EL (cell line): ENCODE measurements around the gene DDC.
"Not testable (repeated sequence)": the region's sequence is repeated elsewhere in the genome, so short reads cannot be mapped to it uniquely, and the experiment has no call there.

ENCODE experiments used
- DNase-seq: peaks from one replicate; pipeline ENCODE4 v3.0.0-alpha.2; 2016

DDC gene

GRCh38 chr7:50553973-50554372 is 11.2 kb downstream of the DDC start:
- no peak for DNase-seq

DNA sequence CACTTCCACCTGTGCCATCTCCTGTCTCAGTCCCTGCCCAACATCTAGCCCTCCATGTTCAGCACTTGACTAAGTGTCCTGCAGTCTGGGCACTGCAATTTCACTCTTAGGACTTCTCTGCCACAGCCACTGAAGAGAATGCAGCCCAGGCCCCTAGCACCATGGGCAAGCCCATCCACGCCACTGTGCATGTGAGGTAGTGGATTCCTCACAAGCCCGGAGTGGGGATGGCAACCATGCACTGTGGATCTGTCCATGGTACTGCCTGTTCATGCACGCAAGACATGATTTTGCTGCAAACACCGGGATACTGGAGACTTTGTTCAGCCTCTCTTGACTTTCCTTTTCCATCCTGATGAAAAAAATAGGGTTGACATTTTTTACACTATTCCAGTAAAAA is 12.3 kb downstream of the DDC start:
- peak; percentile 20 for DNase-seq

- DNase-seq: no peak
Measured at GRCh38 chr7:50552139-50552538, 13.1 kb downstream of the DDC start.

GRCh38 chr7:50545613-50546012 is 19.6 kb downstream of the DDC start:
- DNase-seq: not testable (repeated sequence)

DNA sequence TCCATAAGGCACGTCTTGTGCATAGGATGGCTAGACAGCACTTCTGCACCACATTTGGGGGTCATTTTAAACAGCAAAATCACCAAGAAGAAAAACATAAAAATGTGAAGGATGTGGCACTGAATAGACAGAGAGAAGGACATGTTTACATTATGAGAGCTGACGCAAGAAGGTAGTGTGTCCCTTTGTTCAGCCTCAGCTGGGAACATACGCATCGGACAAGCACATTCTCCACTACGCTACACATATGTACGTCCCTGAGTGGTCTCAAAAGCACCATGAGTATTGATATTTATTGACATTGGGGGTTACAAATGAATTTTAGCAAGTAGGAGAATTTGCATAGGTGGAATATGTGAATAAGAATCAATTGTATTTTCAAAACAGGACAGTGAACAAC is 20.2 kb downstream of the DDC start:
- DNase-seq: no peak

DNA sequence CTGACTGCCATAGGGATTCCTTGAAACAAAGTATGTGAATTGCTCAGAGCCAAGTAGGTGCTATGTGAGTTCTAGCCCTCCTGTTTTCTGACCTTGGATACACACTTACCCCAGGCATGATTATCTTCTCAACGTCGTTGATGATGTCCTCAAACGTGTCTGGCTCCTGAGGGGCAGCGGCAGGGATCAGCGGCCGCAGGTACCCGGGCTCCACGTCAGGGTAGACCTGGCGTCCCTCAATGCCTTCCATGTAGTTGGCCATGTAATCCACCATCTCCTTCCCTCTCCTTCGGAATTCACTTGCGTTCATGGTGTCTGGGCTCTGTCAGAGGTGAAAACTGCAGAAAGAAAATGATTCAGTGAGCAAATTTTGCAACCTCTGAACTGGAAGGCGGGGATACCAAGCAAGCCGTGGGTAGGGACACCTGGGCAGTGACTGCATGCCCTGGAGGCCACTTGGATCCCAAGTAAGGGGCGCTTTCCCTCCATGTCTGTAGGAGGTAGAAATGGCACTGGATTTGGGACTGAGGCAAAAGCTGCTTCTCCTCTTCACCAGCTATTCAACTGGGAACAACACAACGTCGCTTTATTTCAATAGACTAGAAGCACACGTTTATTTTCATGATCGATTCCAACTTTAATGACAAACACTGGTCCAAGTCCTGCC is 21.3 kb downstream of the DDC start:
- no peak for DNase-seq

GRCh38 chr7:50542132-50542531 is 23.1 kb downstream of the DDC start:
- DNase-seq: no peak

DNA sequence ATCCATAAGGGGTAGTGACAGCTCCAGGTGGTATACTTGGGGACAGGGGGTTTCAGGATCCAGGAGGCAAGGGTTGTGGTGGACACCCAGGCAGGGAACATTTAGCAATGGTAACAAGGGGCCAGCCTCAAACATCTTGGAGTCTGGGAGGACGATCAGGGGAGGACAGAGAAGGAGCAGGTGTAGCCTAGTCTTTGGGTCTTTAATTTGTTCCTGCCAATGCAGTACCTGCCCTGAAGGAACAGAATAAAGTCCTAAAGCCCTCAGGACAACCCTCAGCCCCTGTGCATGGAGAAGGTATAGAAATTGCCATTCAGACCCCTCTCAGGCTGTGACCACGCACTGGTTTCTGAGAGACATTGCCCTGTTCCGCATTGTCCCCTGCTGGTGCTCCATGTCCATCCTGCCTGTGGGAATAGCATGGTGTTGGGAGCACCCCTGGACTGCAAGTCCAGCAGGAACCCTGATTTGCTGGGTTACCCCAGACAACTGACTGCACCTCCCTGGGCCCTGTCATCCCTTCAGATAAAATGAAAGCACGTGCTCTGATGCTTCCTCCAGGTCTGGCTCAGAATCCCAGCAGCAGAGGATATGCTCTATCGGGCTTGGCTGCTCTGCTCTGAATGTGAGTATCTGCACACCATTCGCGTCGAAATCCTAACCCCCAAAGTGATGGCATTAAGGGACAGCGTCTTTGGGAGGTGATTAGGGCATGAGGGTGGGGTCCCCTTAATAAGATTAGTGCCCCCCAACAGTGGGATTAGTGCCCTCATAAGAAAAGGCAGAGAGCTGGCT is 24.2 kb downstream of the DDC start:
- no peak for DNase-seq

DNA sequence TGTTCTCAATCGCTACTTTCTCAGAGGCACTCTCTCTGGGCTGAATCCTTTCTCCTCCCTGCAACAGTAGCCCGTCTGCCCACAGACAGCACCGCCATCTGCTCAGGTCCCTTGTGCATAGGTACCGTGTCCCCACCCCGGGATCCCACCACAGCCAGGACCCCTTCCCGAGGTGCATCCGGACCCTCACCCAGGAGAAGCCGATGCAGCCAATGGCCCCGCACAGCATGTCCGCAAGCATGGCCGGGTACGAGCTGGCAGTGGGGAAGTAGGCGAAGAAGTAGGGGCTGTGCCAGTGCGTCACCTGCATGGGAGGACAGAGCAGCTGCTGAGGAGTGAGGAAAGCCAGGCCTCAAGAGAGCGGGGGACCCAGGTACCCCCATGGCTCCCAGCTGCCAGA is 25.5 kb downstream of the DDC start:
- no peak for DNase-seq

GRCh38 chr7:50538478-50538877 is 26.7 kb downstream of the DDC start:
- no peak for DNase-seq

GRCh38 chr7:50537417-50537816 is 27.8 kb downstream of the DDC start:
- no peak for DNase-seq

DNA sequence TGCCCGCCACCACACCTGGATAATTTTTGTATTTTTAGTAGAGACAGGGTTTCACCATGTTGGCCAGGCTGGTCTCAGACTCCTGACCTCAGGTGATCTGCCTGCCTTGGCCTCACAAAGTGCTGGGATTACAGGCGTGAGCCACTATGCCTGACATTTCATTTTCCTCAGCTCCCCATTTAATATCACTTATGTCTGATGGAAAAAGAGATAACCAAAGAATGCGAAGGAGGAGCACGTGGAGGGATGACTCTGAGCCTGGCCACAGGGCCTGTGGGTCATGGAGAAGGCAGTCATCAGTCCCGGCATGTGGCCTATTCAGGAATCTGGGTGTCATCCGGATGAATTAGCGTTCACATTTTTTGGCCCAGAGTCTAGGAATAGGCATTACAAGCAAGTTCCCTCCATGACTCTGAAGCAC is 29.9 kb downstream of the DDC start:
- peak; percentile 95 for DNase-seq

DNA sequence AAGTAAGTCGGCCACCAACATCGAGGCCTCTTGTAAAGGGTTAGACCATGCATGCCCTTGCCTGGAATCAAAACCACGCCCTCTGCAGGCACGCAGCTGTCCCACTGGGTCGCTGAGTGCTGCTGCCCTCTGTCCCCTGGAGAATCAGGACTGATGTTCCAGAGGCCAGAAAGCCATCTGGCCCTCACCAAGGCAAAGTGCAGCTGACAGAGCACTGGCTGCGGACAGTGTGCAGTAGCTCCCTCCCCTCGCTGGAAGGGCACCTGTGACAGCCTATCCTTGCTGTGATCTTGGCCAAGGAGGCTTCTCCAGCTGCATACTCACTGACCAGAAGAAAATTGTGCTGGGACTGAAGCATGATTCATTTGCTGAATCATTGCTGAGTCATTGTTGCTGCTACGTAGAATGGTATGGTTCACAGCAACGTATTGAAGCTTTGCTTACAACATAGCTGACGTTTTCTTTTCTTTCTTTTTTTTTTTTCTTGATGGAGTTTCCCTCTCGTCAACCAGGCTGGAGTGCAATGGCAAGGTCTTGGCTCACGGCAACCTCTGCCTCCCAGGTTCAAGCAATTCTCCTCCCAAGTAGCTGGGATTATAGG is 30.4 kb downstream of the DDC start:
- DNase-seq: peak; percentile 97

DNA sequence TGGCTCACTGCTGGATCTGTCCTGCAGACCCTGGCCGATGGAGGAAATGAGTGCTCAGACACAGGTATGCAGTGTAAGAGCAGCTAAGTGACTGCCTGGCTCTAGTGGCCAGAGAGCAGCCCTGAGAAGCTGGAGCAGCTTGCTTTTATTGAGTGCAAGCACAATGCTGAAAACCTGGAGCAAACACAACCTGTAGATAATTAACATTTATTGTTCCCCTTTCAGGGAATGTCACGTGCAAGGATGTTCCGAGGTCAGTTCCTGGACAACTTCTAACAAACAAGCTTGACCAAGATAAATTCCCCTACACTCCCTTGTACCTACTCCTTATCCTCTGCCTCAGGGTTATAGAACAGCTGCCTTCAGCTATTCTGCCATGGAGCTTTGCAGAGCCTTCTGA is 31.3 kb downstream of the DDC start:
- DNase-seq: no peak

GRCh38 chr7:50531928-50532327 is 33.3 kb downstream of the DDC start:
- no peak for DNase-seq

DNA sequence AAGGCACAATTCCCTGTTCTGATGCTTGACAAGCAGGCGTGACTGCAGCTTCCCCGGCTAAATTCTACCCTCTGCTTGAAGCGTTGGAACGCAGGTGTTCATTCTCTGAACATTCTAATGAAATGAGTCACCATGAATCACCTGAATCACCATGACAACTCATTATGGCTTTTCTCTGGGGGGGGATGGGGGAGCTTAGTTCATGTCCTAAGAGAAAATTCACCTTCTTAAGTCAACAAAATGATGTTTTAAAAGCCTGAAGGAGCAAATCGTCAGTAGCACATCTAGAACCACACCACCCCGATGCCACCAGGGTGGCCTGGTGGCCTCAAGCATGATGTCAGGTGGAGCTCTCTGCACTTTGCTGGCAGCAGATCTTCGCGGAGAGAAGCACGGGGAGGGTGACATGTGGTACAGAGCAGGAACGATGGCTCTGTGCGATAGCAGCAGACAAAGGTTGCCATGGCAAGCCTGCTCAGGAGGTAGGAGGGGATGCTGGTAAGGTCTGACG is 33.7 kb downstream of the DDC start:
- DNase-seq: no peak

DNA sequence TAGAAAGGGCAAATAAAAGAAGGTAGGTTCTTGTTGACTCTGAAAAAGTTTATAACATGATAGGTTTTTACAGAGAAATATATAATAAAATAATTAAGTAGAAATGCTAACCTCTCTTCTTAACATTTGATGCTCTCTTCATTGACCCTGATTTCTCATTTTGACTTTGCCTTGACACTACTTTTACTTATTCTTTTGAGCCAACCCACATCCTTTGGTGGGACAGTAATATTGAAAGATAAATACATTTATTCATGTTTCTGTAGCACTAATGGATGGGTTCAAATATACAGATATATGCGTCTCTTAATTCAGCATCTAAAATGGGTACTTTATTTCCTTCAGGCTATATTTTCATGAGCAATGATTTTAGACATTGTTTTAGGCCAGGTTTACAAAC is 34.4 kb downstream of the DDC start:
- DNase-seq: no peak

DNA sequence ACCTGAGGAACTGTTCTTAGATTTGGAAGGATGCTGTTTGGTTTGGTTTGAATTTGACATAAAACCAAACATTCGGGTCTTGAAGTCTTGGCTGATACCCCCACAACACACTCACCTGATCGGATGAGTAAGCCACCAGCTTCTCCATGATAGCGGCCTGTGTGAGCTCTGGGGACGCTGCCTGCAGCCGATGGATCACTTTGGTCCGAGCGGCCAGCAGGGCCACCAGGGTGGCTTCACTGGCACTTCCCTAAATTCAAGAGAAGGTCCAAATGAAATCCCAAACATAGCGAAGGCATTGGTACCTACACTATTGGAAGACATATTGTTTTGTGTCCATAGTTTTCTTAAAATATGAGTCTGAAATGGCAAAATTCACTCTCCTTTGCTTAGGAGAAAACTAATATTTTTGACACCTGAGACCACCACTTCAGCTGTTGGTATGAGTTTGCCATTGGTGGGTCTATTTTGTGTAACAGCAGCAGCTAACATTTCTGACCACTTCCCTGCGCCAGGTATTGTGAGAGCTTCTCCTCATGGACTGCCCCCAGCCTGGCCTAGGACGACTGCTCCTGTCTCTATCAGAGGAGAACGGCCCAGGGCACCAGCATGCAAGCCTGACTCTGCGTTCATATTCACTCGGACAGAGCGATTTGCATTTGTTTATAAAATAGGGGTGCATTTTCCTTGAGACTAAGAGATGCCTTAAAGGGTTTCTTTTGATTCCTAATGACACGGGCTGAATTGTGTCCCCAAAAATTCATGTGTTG is 35.9 kb downstream of the DDC start:
- no peak for DNase-seq

GRCh38 chr7:50528266-50529092 is 36.7 kb downstream of the DDC start:
- no peak for DNase-seq

DNA sequence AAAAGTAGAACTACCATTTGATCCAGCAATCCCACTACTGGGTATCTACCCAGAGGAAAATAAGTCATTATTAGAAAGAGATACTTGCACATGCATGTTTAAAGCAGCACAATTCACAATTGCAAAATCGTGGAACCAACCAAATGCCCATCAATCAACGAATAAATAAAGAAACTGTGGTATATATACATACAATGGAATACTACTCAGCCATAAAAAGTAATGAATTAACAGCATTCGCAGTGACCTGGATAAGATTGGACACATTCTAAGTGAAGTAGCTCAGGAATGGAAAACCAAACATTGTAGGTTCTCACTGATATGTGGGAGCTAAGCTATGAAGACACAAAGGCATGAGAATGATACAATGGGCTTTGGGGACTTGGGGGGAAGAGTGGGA is 45.9 kb downstream of the DDC start:
- not testable (repeated sequence) for DNase-seq

GRCh38 chr7:50513166-50513871 is 51.9 kb downstream of the DDC start:
- DNase-seq: no peak

DNA sequence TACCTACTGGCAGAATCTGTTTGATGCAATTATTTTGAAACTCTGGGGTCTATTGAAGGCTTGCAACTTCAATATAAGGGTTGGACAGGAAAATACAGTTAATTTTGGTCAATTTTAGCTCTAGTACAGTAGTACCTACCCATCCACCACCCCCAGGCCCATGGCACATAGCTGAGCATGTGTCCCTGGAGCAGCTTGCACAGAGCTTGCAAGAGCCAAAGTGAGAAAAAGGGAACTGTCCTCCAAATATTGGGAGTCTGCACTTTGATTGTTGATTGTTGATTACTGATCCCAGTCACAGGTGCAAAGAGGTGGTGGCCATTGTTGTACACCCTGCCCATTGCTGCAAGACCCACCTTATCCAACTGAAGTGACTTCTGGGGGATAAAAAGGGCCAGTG is 52.8 kb downstream of the DDC start:
- DNase-seq: no peak
